ENCODE data around the gene RFC5.

DNA sequence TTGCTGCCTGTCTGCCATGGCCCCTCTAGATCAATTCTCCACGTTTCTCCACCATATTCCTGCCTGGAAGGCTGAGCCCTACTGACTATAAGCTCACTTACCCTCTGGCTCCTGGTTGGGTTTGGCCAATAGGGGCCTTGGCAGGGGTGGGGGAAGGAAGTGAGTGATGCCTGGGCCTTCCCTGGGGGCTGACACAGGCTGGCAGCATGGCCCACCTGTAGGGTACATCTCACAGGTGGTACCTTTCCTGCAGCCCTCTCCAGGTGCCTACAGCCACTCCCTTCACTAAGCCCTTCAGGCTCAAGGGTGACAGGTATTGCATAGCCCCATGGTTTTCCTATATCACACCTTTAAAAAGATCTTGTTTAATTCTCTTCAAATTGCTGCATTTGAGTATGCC, 3.5 kb downstream of the RFC5 start:
- TF ChIP-seq, protein P1, sequence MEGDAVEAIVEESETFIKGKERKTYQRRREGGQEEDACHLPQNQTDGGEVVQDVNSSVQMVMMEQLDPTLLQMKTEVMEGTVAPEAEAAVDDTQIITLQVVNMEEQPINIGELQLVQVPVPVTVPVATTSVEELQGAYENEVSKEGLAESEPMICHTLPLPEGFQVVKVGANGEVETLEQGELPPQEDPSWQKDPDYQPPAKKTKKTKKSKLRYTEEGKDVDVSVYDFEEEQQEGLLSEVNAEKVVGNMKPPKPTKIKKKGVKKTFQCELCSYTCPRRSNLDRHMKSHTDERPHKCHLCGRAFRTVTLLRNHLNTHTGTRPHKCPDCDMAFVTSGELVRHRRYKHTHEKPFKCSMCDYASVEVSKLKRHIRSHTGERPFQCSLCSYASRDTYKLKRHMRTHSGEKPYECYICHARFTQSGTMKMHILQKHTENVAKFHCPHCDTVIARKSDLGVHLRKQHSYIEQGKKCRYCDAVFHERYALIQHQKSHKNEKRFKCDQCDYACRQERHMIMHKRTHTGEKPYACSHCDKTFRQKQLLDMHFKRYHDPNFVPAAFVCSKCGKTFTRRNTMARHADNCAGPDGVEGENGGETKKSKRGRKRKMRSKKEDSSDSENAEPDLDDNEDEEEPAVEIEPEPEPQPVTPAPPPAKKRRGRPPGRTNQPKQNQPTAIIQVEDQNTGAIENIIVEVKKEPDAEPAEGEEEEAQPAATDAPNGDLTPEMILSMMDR (IDR thresholded peaks at IDR 0.05), result no peak
- no peak for TF ChIP-seq EP300 (IDR thresholded peaks at IDR 0.05; ENCODE audit: low read depth)
